HG03442 (cell line): ENCODE measurements around the gene NCKAP5.

Experiments
- ATAC-seq: cut with Tn5 transposase; IDR thresholded peaks from one replicate; pipeline ENCODE4 v1.9.1; 2021; ENCODE audit warnings: mild to moderate bottlenecking, moderate library complexity; ENCODE audit not compliant: unreplicated experiment

NCKAP5 gene

DNA sequence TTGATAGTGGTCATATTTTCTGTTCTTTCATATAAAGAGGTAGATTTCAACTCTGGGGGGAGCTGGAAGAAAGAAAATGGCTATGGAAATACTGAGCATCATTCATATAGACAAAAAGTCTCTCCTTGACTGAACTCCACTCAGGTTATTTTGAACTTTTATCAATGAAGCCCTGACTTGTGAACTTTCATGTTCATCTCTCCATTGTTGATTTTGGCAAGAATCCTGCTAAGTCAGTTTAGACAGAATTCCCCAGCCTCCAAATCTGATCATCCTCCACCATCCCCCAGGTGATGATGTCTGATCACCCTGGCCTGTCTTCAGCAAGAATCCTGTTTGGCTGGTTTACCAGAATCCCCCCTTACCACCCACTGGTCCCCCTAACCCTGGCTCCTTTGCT lies 395.0 kb downstream of the NCKAP5 start:
- no peak for ATAC-seq

DNA sequence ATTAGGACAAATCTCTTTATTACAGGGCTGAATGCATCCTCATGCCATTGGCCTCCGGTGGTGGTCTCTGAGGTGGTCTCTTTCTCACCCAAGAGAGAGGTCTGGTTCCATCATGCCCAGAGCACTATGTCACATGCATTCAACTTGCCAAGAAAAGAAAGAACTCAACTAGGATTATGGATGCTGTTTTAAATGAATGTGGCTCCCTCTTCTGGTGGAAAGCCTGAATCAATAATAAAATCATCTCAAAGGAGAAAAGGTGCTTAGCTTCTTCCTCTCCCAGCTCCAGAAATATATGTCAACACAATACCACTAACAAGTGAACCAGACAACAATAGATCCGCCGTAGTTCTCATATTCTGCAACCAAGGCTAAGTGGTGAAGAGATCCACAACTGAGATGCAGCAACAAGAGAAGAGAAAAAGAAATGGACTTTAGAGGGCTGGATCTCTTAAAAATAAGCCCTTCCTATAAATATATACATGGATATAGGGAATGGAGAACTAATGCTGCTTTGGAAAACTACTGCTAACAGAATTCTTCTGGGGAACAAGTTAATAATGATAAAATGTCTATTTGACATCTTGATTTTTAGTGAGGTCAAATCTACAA lies 396.8 kb downstream of the NCKAP5 start:
- ATAC-seq = no peak

DNA sequence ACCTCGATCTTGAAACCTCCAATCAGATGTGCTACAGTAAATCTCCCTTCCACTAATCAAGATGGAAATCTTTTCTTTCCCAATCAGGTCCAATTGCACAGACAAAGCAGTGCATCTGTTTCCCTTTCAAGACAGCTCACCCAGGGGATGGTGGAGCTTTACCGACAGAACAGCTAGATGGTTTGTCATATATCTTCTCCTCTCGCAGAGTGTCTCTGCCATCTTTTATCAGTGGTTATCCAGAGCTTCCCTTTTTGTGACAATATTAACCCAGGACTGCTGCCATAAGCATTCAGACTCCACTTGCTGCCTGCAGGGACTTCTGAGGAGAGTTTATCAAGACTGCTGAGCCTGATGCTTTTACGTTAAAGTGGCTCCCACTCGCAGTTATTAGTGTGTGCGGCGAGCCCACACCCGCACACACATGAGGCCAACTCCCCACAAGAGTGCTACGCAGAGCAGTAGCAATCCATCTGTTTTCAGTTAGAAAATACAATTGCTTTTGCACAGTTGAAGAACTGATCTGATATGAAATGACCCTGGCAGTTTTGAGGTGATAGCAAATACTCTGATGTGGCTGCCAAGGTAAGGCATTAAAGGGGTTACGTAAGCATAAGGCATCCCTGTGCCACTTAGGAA lies 398.9 kb downstream of the NCKAP5 start:
- no peak for ATAC-seq

DNA sequence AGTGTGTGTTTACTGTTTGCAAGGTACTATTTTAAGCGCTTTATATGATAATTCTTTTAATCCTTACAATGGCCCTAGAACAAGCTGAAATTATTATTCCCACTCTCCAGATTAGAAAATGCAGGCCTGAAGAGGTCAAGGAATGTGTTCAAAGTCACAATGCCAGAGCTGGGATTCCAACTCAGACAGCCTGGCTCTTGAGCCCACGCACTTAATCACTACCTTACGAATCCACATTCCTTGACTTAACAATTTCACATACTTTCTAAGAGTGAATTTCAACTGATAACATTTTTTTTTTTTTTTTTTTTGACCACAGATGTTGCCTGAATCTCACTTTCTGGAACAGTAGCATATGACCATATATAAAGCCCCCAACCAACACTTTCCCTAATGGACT lies 400.3 kb downstream of the NCKAP5 start:
- no peak for ATAC-seq

DNA sequence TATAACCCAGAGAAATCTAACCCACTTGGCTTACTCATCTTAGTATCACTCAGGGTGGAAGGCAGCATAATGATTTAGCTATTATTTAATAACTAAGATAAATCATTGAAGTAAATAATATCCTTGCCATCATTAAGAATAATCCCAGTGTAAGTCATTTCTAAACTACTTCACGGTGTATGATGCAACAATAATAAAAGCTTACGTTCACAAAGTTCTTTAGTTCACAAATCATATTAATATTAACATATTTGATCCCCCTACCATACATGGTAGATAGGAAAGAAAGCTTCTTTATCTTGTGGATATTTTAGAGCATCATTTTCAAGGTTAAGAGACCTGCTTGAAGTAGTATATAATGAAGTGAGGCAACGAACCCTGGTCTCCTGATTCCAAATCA lies 401.0 kb downstream of the NCKAP5 start:
- no peak for ATAC-seq

DNA sequence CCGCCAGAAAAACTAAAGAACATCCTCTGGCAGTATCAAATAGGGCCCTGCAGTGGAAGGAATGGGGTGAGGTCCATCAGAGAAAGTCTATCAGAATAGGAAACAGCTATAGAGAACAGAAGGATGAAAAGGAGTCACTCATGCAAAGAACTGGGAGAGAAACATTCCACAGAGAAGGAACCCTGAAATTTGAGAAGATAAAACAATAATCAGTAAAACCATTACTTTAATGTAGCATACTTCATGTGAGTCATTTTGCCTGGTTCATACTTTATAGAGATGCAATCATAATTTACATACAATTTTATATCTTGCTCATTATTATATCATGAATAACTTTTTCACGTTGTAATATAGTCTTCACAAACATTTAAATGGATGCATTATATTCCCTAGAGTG lies 402.2 kb downstream of the NCKAP5 start:
- no peak for ATAC-seq

DNA sequence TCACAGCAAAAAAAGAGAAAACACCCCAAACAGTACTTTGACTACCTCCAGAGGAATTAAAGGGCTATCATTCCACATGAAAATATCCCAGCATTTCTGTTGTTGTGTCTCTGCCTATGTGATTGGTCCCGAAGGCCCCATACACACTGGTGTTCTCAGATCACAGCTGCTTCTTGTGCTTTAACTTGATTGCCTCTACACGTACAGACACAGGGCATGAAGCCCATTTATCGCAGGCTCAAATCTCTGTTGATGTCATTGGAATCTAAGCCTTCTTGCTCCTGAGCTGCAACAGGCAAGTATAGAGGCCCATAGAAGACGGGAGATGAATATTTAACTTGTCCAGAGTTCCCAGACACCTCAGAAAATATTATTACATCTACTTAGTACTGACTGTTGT lies 405.2 kb downstream of the NCKAP5 start:
- no peak for ATAC-seq

DNA sequence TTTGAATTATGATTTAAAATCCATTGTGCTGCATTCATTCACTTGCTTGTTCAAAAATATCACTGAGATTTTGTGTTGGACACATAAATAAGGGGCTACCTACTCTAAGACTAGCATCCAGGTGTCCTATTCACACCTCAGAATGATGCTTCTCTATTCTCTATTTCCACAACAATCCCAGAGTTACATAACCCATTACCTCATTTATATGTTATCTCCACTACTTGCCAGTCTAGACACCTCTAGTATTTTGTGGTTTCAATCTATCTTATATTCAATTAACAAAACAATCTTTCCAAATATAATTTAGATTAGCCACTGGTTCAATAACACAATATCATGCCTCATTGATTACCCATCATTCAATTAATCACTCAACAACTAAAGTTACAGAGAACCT lies 409.8 kb downstream of the NCKAP5 start:
- no peak for ATAC-seq

DNA sequence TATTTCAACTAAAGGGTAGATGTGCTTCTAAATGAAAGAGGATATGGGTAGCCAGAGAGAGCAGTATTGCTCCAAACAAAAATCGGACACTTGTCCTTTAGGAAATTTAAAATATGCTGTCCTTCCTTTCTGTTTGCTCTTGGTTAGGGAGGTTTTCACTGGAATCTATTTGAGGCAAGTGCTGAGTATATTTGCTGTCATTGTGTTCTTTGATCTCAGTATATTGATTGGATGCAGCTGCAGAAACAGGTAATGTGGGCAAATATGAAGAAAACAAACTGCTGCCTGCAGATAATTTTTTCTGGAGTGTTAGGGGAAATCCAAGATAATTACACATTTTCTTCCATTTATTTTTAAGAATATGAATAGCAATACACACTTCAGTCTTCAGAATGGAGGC lies 410.2 kb downstream of the NCKAP5 start:
- ATAC-seq = no peak

DNA sequence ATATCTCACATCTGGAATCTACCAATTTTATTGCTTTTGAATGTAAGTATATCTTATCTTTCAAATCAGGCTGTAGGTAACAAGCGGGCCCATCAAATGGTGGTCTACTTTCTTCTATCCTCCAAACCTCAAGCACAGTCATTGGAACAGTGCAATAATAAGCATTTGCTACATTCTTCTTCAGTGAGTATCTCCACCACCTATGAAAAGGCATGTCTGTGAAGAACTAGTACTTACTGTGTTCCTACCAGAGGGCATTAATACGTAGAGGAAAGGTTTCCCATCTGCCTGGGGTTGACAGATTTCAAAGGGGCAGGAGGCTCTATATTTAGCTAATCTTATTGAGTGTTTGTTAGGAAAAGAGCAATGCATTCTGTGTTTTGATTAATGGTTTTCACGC lies 411.1 kb downstream of the NCKAP5 start:
- no peak for ATAC-seq

DNA sequence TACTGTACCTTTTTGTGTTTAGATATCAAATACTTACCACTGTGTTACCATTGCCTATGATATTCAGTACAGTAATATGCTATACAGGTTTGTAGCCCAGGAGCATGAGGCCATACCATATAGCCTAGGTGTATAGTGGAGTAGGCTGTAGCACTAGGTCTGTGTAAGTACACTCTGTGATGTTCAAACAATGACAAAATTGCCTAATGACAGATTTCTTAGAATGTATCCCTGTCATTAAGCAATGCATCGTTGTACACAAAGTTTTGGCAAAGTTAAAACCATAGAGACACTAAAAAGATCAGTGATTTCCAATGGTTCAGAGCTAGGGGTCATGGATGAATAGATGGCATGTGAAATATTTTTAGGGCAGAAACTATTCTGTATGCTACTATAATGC lies 415.5 kb downstream of the NCKAP5 start:
- ATAC-seq = no peak

DNA sequence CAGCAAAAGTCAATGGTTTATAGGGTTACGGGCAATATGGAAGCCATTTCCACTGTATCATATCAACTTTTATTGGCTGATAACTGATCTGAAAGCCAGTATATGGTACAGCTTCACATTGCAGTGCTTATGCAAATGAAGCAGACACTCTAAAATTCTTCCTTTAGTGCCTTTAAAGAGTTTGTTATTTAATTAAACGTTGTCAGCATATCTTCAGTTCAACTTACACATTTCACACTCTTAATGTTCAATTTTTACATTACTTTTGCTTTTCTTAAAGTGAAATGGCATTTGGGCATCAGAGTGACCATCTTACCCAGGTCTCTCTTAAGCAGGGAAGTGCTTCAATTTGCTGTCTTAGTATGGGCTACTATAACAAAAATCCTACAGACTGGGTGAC lies 420.1 kb downstream of the NCKAP5 start:
- no peak for ATAC-seq

DNA sequence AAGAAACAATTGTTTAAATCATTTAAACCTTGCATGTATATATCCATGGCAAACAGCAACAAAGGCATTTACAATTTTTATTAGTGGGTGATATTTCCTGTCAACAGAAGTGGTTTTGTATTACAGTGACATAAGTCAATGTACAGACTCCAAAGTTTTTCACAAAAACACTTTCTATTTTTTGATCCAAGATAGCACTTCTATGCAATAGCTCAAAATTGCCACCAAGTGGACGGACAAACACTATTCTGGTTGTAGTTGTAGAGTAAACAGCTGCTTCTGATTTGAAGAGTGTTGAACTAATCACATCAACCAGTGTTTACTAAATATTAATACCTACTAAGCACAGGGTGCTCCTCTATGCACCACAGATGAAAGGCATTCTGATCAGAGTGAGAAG lies 421.4 kb downstream of the NCKAP5 start:
- ATAC-seq = no peak

DNA sequence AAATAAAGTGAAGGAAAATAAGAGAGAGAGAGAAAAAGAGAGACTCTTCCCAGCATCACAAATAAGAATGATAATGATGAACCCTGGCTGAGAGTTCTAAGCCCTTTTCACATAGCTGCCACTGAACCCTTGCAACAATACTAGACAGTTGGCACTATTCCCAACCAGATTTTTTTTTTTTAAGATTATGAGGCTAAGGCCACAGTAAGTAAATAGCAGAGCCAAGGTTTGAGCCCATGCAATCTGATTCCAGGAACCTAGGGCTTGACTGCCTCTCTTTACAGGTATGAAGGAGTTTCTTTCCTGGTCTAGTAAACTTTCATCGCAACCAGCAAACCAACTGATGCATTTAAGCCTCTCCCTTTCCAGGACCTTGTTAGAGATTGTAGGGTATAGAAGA lies 424.6 kb downstream of the NCKAP5 start:
- no peak for ATAC-seq

DNA sequence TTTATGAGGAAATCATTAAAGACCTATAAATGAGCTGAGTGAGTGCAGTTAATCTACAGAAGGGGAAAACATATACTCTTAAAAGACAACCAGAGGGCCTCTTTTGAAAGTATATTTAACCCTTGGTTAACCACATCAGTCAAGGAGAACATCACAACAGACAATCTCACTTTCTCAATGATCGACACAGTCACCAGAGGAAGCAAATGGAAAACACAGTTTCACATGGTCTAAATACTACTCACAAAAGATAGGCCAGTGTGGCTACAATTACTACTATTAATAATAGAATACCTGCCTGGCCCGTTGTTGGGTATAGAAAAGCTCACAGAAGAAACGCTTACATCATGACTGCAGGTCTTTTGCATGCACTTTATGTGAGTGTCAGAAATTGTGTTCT lies 426.2 kb downstream of the NCKAP5 start:
- no peak for ATAC-seq

DNA sequence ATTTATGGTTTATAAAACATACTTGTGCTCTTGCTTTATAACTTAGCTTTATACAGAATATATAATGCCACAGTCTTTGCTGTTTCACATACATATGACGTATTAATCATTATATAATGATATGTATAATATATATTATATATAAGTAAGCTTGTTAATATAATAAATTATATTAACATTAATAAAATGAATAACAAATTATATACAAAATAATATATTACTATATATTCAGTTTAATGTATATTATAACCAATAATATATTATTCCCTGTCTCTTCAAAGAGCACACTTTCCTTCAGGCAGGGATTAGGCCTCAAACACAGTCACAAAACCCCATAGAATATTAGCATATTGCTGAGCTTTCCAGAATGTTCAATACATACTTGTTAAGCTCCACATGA lies 427.6 kb downstream of the NCKAP5 start:
- ATAC-seq = no peak

DNA sequence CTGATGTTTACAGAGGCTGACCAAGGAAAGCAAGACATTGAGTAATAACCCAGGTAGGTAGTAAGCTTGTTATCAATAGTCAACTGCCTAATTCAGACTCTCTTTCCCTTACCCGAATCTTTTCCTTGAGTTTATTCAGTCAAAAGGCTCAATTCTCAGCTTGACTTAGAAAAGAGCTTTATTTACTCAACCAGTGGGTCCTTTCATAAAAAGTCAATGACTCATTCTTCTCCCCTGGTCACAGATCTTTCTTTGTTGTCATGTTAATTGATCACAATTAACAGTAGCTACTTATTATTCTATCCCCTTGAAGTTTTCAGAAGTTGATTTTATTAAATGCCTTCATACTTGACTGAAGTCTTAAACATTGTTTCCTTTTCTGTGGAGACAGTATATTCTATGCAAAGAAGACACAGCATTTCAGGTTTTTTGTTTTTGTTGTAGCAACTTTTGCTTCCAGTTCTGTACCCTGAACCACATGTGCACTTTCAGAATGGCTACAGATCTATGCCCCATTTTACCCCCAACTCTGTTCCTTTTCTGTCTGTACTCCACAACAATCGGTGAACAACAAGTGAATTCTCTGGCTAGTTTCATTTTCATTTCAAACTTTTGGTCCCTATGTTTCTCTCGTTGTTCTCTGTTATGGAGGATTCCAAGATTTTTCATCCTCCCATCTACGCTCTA lies 428.3 kb downstream of the NCKAP5 start:
- no peak for ATAC-seq

DNA sequence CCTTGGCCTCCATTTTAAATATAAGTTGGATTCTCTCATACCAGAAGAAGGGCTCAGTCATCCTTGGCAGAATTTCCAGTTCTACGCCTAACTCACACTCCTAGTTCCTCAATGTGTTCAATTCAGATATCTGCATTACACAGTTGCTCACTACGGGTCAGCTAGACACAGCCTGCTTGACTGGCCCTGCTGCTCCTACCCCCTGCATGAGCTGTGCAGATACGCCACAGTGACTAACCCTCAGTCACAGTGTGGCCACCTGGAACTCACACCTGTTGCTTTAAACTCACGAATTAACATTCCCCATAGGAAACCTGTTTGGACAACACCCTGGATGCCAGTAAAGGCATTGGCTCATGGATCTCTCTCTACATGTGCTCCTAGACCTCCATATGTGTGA lies 429.6 kb downstream of the NCKAP5 start:
- ATAC-seq = no peak

DNA sequence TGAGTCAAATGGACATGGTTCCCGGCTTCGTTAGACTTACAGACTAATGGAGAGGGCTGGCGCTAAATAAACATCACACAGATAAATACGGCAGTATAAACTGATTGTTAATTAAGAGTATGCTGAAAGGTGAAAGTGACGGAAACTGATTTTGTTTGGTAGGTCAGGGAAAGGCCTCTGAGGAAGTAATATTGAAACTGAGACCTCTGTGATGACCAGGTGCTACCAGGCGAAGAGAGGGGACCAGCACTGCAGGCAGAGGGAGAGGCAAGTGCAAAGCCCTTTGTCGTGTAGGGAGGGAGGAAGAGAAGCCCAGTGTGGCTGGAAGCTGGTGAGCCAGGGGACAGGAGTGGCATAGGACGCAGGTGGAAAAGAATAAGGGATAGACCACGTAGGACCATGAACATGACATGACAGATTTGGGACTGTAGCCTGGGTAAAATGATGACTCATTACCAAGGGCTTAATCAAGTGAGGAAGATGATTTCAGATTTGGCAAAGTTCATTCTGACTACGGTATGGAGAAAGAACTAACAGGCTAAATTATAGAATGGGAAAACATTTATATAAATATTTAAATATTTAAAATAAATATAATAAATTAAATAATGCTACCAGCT lies 433.1 kb downstream of the NCKAP5 start:
- no peak for ATAC-seq

DNA sequence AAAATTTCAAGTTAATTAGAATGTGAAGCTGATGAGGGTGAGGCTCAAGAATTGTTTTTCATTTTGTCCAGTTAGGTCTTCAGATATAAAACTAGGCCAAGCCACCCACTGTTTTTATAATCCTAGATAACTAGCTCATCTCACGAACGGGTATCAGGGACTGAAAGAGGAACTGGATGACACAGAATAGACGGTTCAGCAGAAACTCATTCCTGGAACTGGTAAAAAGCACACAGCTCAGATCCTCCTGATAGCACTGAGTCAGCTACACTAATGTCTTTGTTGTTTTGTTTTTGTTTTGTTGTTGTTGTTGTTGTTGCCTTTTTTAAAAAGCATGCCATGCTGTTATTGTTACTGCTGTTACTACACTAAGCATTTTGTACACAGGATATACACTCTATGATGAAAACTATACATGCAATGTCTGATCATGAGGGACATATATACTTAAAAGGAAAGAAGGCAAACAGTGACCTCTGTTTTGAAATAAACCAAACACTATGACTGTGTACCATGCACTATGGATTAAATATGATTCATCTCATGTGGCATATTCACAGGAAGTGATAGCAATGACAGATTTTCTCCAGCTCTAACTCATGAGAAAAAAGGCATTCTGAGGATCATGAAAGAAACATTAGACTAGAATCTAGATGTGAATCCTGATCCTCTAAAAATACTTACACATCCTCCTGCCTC lies 437.6 kb downstream of the NCKAP5 start:
- no peak for ATAC-seq

DNA sequence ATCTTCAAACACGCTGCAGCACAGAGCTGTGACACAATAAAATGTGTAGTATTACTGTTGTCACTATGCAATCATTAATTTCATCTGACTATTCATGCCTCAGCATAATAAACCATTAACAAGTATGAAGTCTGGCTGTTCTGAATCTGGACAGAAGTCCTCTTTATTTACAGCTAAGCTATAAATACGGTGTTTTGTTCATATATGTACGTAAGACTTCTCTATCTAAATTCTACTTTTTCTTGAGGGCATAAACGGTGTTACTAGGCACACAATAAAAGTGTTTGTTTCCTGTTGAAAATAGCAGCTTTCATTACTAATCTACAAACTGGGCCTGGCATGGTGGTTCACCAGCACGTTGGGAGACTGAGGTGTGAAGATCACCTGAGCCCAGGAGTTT lies 443.8 kb downstream of the NCKAP5 start:
- ATAC-seq = no peak

DNA sequence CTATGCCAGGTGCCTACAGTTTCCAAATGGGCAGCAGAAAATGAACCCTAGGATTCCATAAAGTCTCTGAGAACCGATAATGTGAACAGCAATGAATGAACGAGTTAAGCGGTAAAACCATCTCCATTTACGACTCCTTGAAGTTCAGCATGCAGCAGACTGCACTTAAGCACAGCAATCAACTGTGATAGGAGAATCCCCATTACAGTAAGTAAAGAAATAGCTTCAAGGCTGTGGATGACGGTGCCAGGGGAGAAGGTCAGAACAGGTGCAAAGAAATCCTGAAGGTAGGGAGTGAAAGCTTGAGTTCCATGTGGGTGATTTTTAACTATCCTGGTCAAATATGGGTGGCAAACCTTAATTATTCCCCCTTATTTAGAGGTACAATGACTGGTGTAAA lies 444.4 kb downstream of the NCKAP5 start:
- no peak for ATAC-seq
